Gastroesophageal sphincter (tissue), 3 donors: ENCODE data around the gene SPON2.

ENCODE experiments used
- CTCF ChIP-seq, 4 experiments: fragments of 200-600 bp in 2 of 4; fragments of 450-650 bp in 2 of 4; sonication (generic) in 1 of 4; IDR thresholded peaks; one replicate each; pipeline ENCODE4 v1.5.1; 2017 to 2019; ENCODE audit warnings: antibody characterized with exemption in 4 of 4, mild to moderate bottlenecking in 2 of 4, moderate library complexity in 2 of 4
- EP300 ChIP-seq: sonication (generic); formaldehyde crosslinking; IDR thresholded peaks from one replicate; pipeline ENCODE4 v1.6.1; 2017; ENCODE audit warnings: antibody characterized with exemption, mild to moderate bottlenecking
- POLR2A ChIP-seq, 2 donors: fragments of 450-650 bp; IDR thresholded peaks; one replicate each; pipeline ENCODE4 v1.6.1; 2017; ENCODE audit warnings: antibody characterized with exemption in 2 of 2, mild to moderate bottlenecking in 2 of 2, moderate library complexity in 1 of 2
- POLR2AphosphoS5 ChIP-seq: sonication (generic); formaldehyde crosslinking; IDR thresholded peaks from one replicate; pipeline ENCODE4 v1.6.1; 2017; ENCODE audit warnings: antibody characterized with exemption

GRCh38 chr4:1122505-1122904 is 49.9 kb downstream of the SPON2 start:
- TF ChIP-seq POLR2A (IDR thresholded peaks at IDR 0.05) (no peak), CTCF (IDR thresholded peaks at IDR 0.05) (no peak), POLR2AphosphoS5 (no peak), EP300 (no peak)
